ENCODE results near the gene PLN. TPM values are rescaled to one million over a fixed set of nuclear protein-coding genes. Genes with fewer than 3 reads are reported as not detected.

PLN gene
- total RNA-seq, 3 donors from 2014 or later = 4.2 to 145 (median 19.5) TPM

DNA sequence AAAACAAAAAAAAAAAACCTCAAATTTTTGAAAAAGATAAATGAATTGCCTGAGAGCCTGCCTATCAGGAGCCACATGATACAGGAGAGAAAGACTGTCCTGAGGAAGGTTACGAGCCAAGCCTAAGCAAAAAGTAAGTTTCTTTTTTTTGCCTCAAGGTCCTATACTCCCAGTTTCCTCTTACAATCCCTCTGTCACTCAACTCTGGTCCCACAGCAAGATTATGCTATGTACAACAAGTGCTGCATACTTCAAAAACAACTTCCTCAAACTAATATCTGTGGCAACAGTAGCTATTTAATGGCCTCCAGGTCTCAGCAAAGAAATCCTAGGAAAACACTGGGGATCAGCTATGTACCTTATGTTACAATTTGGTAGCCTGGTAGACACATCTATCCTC, 46.8 kb downstream of the PLN start:
- ATAC-seq = no peak
- H3K36me3 ChIP-seq (ENCODE audit: low read depth) = no peaks in the 10 kb centered on the region
- intact Hi-C loops (cut with DNase I, micrococcal nuclease) = no loop called here

GRCh38 chr6:118596774-118597320, 48.8 kb downstream of the PLN start:
- TF ChIP-seq, protein P1, sequence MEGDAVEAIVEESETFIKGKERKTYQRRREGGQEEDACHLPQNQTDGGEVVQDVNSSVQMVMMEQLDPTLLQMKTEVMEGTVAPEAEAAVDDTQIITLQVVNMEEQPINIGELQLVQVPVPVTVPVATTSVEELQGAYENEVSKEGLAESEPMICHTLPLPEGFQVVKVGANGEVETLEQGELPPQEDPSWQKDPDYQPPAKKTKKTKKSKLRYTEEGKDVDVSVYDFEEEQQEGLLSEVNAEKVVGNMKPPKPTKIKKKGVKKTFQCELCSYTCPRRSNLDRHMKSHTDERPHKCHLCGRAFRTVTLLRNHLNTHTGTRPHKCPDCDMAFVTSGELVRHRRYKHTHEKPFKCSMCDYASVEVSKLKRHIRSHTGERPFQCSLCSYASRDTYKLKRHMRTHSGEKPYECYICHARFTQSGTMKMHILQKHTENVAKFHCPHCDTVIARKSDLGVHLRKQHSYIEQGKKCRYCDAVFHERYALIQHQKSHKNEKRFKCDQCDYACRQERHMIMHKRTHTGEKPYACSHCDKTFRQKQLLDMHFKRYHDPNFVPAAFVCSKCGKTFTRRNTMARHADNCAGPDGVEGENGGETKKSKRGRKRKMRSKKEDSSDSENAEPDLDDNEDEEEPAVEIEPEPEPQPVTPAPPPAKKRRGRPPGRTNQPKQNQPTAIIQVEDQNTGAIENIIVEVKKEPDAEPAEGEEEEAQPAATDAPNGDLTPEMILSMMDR (IDR thresholded peaks at IDR 0.05) = no peak
- DNase-seq = no peak
- intact Hi-C loops (cut with DNase I, micrococcal nuclease) = no loop called here
- Histone ChIP-seq H3K9me3 (no peaks in the 10 kb centered on the region), H3K4me3 (no peak overlapping the region), H3K4me1 (ENCODE audit: low read depth) (no peaks in the 10 kb centered on the region), H3K36me3 (ENCODE audit: low read depth) (no peaks in the 10 kb centered on the region)
- ATAC-seq = no peak

More for the DNA sequence above, 46.8 kb downstream of the PLN start:
- TF ChIP-seq, protein P1 (IDR thresholded peaks at IDR 0.05) = no peak
- DNase-seq = no peak
- Histone ChIP-seq H3K9me3 (no peaks in the 10 kb centered on the region), H3K4me1 (ENCODE audit: low read depth) (no peaks in the 10 kb centered on the region), H3K4me3 (no peak overlapping the region)

DNA sequence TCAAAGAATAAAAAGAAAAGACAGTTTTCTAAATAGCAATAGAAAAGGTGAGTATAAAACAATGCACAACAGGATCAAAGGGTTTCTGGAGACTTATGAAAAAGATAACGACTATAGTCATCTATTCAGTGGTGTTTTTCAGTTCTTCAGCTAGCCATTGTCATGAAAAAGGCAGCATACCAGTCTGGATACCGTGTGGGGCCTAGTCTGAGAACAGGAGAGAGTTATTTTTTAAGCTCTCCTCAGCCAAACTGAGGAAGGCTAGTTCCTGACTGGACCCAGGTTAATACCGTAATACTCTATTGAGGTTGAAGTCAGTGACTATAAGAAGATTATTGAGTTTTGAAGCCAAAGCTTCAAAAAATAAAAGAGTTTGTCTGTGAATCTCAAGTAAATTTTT, 49.5 kb downstream of the PLN start:
- Histone ChIP-seq H3K9me3 (no peaks in the 10 kb centered on the region), H3K4me1 (ENCODE audit: low read depth) (no peaks in the 10 kb centered on the region), H3K36me3 (ENCODE audit: low read depth) (no peaks in the 10 kb centered on the region), H3K4me3 (no peak overlapping the region)
- ATAC-seq (no peak), DNase-seq (no peak)
- TF ChIP-seq, protein P1 (IDR thresholded peaks at IDR 0.05) = no peak
- intact Hi-C loops (cut with DNase I, micrococcal nuclease) = no loop called here

DNA sequence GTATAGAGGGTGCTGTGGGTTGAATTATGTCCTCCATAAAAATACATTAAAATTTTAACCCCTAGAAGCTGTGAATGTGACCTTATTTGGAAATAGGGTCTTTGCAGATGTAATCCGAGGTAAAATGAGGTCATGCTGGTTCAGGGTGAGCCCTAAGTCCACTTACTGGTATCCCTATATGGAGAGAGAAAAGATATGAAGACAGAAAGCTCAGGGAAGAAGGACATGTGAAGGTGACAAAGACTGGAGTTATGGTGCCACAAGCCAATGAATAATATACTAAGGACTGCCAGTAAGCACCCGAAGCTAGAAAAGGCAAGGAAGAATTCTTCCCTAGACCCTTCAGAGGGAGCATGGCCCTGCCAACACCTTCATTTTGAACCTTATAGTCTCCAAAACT, 50.2 kb downstream of the PLN start:
- TF ChIP-seq, protein P1 (IDR thresholded peaks at IDR 0.05) = no peak
- H3K9me3 ChIP-seq = no peaks in the 10 kb centered on the region
- DNase-seq (no peak), ATAC-seq (no peak)
- intact Hi-C loops (cut with DNase I, micrococcal nuclease) = no loop called here
- no peaks in the 10 kb centered on the region for H3K36me3 ChIP-seq (ENCODE audit: low read depth)
- no peak overlapping the region for H3K4me3 ChIP-seq
- H3K4me1 ChIP-seq (ENCODE audit: low read depth) = no peaks in the 10 kb centered on the region

- peaks cover 5% of the 10 kb centered on the region for H3K4me1 ChIP-seq (ENCODE audit: low read depth)
- no peaks in the 10 kb centered on the region for H3K9me3 ChIP-seq
- no peak overlapping the region for H3K4me3 ChIP-seq
- TF ChIP-seq, protein P1 (IDR thresholded peaks at IDR 0.05) = no peak
- H3K36me3 ChIP-seq (ENCODE audit: low read depth) = no peaks in the 10 kb centered on the region
- intact Hi-C loops (cut with DNase I, micrococcal nuclease) = no loop called here
- DNase-seq (no peak), ATAC-seq (no peak)
Measured at GRCh38 chr6:118602300-118602699, 54.2 kb downstream of the PLN start.

- no peak for DNase-seq
- TF ChIP-seq, protein P1 (IDR thresholded peaks at IDR 0.05) = no peak
- Histone ChIP-seq H3K36me3 (ENCODE audit: low read depth) (no peaks in the 10 kb centered on the region), H3K4me1 (ENCODE audit: low read depth) (peaks cover 5% of the 10 kb centered on the region), H3K4me3 (no peak overlapping the region), H3K9me3 (no peaks in the 10 kb centered on the region)
- ATAC-seq = no peak
- intact Hi-C loops (cut with DNase I, micrococcal nuclease) = no loop called here
Measured at GRCh38 chr6:118603372-118603771, 55.3 kb downstream of the PLN start.

Data from mucosa of descending colon (tissue), 3 donors.